T-helper 1 cell treated with Interleukin-12 subunit alpha and Interleukin-12 subunit beta and Interleukin-4 antibody, amounts not matched to agents 30 μg/mL and 1 μg/mL, for 36 hours (primary cell): ENCODE data around the gene CSNK1G1.

Source experiments
- H3K27ac Mint-ChIP-seq: one replicate; pipeline ENCODE4 v1.8.0; 2021; ENCODE audit warnings: mild to moderate bottlenecking, mixed read lengths
- H3K27me3 Mint-ChIP-seq: one replicate; pipeline ENCODE4 v1.8.0; 2021; ENCODE audit warnings: low read depth, mixed read lengths
- H3K36me3 Mint-ChIP-seq: one replicate; pipeline ENCODE4 v1.8.0; 2021; ENCODE audit warnings: low read depth, mixed read lengths
- H3K4me1 Mint-ChIP-seq: one replicate; pipeline ENCODE4 v1.8.0; 2021; ENCODE audit warnings: low read depth, mixed read lengths
- H3K4me3 Mint-ChIP-seq: one replicate; pipeline ENCODE4 v1.8.0; 2021; ENCODE audit warnings: mild to moderate bottlenecking, moderate library complexity, mixed read lengths
- H3K9me3 Mint-ChIP-seq: one replicate; pipeline ENCODE4 v1.8.0; 2021; ENCODE audit warnings: mixed read lengths

Gene CSNK1G1

DNA sequence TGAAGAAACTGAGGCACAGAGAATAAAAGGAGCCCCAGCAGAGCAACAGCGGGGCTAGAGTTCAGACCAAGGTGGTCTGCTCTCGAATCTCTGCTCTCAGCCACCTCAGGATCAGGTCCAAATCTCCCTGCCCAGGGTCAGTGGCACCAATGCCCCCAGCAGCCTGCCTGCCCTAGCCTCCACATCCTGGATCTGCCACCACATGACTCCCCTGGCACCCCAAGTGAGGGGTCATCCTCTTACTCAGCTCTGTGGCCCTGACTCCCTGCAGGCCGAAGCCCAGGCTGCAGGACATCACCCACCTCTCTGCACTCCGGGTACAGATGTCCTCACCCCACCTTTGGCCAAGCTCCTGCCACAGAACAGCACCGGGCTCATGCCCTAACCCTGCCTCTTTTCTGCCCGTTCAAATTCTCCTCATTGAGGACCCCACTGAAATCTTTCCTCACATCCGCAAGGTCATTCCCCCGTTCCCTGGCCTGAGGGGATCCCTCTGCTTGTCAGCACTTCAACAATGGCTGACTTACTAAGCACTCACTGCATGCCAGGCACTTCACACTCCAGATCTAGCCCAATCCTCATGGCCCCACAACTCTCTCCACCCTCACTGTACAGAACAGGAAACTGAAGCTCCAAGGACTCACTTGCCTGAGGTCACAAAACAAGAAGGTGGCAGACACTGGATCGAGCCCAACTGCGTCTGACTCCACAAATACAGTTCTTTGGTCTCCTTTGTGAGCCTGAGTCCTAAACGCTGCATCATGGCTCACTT lies 197.4 kb downstream of the CSNK1G1 start:
- Mint-ChIP-seq H3K4me3 (no peak overlapping the region), H3K9me3 (no peaks in the 10 kb centered on the region), H3K27ac (no peak overlapping the region)

DNA sequence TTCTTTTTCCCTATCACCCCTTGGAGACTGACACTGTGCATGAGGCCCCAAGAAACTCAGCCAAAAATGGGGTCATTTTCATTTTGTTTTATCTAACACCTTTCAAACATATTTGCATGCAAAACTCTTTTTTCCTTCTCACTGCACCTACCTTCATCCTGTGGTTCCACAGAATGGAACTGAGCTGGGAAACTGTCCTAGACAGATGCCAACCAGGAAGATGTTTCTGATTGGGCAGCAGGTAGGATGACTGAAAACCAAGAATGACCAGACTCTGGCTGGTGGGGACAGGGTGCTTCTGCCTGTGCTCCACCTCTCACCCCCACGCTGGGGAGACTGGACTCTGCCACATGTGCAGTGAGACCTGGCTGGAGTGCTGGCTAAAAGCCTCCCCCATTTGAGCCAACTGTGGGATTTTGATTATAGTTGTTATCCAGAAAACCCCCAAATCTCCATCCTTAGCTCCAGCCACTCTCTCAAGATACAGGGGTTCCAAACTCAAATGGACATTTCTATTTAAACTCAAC lies 198.3 kb downstream of the CSNK1G1 start:
- Mint-ChIP-seq H3K36me3 (peaks cover 53% of the 10 kb centered on the region), H3K4me3 (no peak overlapping the region), H3K27me3 (peaks cover 8% of the 10 kb centered on the region), H3K4me1 (peaks cover 33% of the 10 kb centered on the region), H3K27ac (no peak overlapping the region), H3K9me3 (no peaks in the 10 kb centered on the region)

More for the DNA sequence above, 197.4 kb downstream of the CSNK1G1 start:
- H3K36me3 Mint-ChIP-seq = peaks cover 54% of the 10 kb centered on the region
- peaks cover under 1% of the 10 kb centered on the region for H3K27me3 Mint-ChIP-seq
- H3K4me1 Mint-ChIP-seq = peaks cover 29% of the 10 kb centered on the region

GRCh38 chr15:64156652-64157331 lies 199.2 kb downstream of the CSNK1G1 start:
- Mint-ChIP-seq H3K9me3 (no peaks in the 10 kb centered on the region), H3K36me3 (peaks cover 47% of the 10 kb centered on the region), H3K4me3 (no peak overlapping the region), H3K27ac (no peak overlapping the region), H3K27me3 (peaks cover 12% of the 10 kb centered on the region), H3K4me1 (peaks cover 30% of the 10 kb centered on the region)

GRCh38 chr15:64155802-64156651 lies 199.9 kb downstream of the CSNK1G1 start:
- H3K4me1 Mint-ChIP-seq = peaks cover 27% of the 10 kb centered on the region
- no peak overlapping the region for H3K4me3 Mint-ChIP-seq
- no peak overlapping the region for H3K27ac Mint-ChIP-seq
- peaks cover 12% of the 10 kb centered on the region for H3K27me3 Mint-ChIP-seq
- H3K9me3 Mint-ChIP-seq = no peaks in the 10 kb centered on the region
- H3K36me3 Mint-ChIP-seq = peaks cover 44% of the 10 kb centered on the region

DNA sequence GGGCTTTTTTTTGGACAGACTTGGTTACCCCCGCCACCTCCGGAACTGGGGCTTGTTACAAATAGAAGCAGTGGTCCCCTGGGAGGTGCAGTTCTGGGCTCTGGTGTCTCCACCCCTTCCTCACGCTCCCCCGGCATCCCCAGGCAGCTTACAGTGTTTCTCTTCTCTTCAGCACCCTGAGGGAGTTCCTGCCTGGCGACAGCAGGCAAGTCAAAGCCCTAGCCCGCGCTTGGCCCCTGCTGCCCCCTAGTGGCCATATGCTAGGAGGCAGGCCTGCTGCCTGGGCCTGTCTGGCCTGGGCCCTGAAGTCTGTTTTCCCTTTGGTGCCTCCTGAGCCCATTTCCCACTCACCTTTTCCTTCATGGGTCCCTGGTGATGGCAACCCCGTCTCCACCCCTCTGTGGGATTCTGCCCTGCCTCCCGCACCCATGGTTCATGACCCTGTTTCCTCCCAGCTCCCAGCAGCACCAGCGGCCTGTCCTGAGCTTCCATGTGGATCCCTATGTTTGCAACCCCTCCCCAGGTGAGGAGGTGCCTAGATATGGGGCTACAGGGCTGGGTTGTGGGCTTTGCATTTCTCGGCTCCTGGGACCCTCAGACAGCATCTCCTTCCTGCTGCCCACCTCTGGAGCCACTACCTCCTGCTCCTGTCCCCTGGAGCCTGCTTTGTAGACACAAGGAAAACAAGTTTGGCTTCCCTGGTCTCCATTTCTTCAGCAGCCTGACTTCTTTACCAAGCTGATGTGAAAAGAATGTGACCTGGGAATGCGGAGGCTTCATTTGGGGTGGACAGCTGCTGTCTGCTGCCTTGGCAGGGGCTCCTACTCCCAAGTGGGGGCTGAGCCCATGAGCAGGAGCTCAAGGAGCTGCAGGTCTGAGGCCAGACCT lies 202.2 kb downstream of the CSNK1G1 start:
- peak overlapping the region; percentile 21 for H3K27ac Mint-ChIP-seq
- peaks cover 30% of the 10 kb centered on the region for H3K4me1 Mint-ChIP-seq
- H3K27me3 Mint-ChIP-seq = peaks cover 12% of the 10 kb centered on the region
- peak overlapping the region; percentile 77 for H3K4me3 Mint-ChIP-seq
- H3K36me3 Mint-ChIP-seq = peaks cover 33% of the 10 kb centered on the region
- no peaks in the 10 kb centered on the region for H3K9me3 Mint-ChIP-seq

DNA sequence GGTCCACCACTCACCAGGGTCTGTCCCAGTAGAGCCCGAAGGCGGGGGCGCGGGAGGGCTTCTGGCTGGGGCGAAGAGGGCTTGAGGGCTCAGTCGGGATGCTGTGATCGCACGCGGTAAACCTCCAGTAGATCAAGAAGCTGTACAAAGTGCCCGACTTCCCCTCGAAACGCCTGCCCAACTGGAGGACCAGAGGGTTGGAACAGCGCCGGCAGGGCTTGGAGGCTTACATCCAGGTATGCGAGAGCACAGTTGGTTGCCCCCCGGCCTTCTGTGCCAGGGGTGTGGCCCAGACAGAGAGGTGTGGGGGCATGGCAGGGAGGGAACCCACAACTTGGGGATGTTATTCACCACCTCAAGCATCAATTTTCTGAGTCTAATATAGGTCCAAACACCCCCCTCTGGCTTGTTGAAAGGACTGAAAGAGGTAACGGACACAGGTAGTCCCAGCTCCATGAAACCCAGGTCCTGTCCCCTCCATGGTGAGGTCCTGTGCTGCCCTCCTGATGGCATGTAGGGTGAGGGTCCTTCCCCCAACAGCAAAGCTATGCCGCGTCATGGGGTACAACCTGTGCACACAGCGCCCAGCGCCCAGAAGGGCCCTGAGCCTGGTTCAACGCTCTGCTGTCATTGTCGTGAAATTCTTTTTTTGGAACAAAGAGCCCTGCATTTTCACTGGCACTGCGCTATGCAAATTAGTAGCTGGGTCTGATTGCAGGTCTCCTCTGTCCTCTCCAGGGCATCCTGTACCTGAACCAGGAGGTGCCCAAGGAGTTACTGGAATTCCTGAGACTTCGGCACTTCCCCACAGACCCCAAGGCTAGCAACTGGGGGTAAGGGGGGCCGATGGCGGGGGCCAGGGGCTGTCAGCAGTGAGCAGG lies 203.2 kb downstream of the CSNK1G1 start:
- Mint-ChIP-seq H3K27ac (no peak overlapping the region), H3K4me1 (peaks cover 24% of the 10 kb centered on the region), H3K9me3 (no peaks in the 10 kb centered on the region), H3K36me3 (peaks cover 24% of the 10 kb centered on the region), H3K4me3 (peak overlapping the region; percentile 42), H3K27me3 (peaks cover 12% of the 10 kb centered on the region)

DNA sequence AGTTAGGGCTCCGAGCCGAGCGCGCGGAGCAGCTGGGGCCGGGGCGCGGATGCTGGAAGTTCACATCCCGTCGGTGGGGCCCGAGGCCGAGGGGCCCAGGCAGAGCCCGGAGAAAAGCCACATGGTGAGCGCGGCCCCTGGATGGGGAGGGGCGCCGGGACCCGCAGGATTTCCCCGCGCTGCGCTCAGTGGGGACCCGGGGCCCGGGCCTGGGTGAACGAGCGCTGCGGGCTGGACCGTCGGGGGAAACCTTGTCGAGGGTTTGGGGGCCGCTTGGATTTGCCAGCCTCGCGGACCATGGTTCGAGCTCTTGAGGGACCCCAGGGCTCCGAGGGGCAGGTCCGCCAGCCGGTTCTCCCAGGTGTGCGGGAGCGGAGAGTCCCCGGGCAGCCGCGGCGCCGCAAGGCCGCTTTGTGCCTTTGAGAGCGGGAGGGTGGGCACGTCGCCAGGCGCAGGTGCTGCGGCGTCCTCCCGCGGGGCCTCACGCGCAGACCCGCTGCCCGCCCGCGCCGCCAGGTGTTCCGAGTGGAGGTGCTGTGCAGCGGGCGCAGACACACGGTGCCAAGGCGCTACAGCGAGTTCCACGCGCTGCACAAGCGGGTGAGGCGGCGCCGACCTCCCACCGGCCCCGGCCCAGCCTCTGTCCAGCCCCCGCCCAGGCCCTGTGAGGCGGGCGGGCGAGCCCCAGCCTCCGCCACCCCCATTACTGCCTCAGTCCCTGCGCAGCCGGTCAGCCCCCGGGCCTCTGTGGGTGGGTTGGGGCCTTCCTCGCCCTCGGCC lies 204.1 kb downstream of the CSNK1G1 start, which contains the start of gene SNX22:
Gene SNX22 (plus strand): TSS at position 5 of the 780 bp plus-strand sequence. CDS start 45 bp downstream, at position 50.
- Mint-ChIP-seq H3K9me3 (no peaks in the 10 kb centered on the region), H3K4me1 (peaks cover 24% of the 10 kb centered on the region), H3K27me3 (peaks cover 12% of the 10 kb centered on the region), H3K4me3 (peak within 1 kb of the TSS; percentile 80), H3K27ac (no peak within 1 kb of the TSS), H3K36me3 (peaks cover 16% of the 10 kb centered on the region)

DNA sequence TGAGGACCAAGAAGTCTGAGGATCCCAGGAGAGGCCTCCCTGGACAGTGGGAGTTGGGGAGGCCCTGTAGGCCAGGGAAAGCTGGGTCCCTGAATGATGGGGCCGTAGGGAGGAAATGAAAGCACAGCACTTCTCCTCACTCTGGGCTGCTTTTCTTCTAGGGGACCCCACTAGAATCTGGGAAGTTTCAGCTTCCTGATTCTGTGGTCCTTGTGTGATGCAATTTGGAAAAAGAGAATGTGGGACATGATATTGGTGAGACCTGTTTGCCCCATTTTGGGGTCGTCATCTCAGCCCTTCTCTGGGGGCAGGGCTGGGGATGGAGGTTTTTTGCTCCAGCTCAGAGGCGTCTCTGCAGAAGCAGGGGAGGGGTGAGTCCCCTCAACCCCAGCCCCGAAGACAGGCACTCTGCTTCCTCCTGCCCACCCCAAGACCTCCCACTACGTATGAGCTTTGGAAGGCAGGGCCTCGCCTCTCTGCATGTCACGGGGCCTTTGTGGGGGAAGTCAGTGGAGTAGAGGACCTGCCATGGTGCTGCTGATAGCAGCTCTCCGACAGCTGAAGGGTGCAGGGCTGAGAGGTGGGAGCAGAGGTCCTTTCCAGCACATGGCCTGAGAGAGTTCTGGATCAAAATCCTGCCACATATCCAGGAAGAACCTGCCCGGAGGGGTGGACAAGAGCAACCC lies 205.9 kb downstream of the CSNK1G1 start:
- Mint-ChIP-seq H3K27ac (no peak overlapping the region), H3K36me3 (peaks cover 7% of the 10 kb centered on the region), H3K9me3 (no peaks in the 10 kb centered on the region), H3K4me1 (peaks cover 24% of the 10 kb centered on the region), H3K4me3 (peak overlapping the region; percentile 65), H3K27me3 (peaks cover 12% of the 10 kb centered on the region)

GRCh38 chr15:64149424-64149823 lies 206.5 kb downstream of the CSNK1G1 start:
- Mint-ChIP-seq H3K27me3 (peaks cover 12% of the 10 kb centered on the region), H3K4me1 (peaks cover 24% of the 10 kb centered on the region), H3K27ac (peak overlapping the region; percentile 85), H3K36me3 (peaks cover 5% of the 10 kb centered on the region), H3K4me3 (peak overlapping the region; percentile 65), H3K9me3 (no peaks in the 10 kb centered on the region)

GRCh38 chr15:64148581-64148980 lies 207.4 kb downstream of the CSNK1G1 start:
- no peaks in the 10 kb centered on the region for H3K9me3 Mint-ChIP-seq
- H3K4me1 Mint-ChIP-seq = peaks cover 24% of the 10 kb centered on the region
- no peak overlapping the region for H3K4me3 Mint-ChIP-seq
- H3K36me3 Mint-ChIP-seq = peaks cover 4% of the 10 kb centered on the region
- peaks cover 11% of the 10 kb centered on the region for H3K27me3 Mint-ChIP-seq
- H3K27ac Mint-ChIP-seq = no peak overlapping the region

DNA sequence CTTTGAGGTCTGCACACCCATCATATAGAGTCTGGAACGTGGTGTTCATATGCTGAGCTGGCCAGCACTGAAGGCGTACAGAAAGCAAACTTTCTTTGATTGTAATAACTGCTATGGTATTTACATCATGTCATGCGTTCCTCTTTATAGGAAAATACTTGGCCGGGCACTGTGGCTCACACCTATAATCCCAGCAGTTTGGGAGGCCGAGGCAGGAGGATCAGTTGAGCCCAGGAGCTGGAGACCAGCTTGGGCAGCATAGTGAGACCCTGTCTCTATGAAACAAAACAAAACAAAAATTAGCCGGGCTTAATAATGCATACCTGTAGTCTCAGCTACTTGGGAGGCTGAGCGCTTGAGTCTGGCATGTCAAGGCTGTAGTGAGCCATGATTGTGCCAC lies 207.8 kb downstream of the CSNK1G1 start:
- Mint-ChIP-seq H3K9me3 (no peaks in the 10 kb centered on the region), H3K36me3 (peaks cover 4% of the 10 kb centered on the region), H3K4me1 (peaks cover 20% of the 10 kb centered on the region), H3K27me3 (peaks cover 7% of the 10 kb centered on the region), H3K27ac (no peak overlapping the region), H3K4me3 (no peak overlapping the region)
